ENCODE measurements around the gene FOXL1.

FOXL1 gene

GRCh38 chr16:86578061-86578599, at the start of gene FOXL1:
Gene FOXL1 (plus strand): TSS chr16:86578549. CDS start chr16:86578724, 175 bp downstream.
- no peak for DNase-seq (ENCODE audit: low read depth)

DNA sequence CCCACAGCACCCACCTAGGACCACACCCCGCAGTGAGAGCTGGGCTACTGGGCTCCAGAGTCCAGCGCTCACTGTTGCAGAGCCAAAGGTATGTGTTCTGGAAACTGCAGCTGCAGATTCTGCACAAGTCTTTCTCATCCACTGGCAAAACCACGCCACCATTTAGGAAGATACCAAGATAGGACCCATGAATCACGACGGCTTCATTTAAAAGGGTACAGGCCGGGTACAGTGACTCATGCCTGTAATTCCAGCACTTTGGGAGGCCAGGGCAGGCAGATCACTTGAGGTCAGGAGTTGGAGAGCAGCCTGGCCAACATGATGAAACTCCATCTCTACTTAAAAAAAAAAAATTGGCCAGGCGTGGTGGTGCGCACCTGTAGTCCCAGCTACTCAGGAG, 49.2 kb upstream of the FOXL1 start:
- no peak for DNase-seq (ENCODE audit: low read depth)

DNA sequence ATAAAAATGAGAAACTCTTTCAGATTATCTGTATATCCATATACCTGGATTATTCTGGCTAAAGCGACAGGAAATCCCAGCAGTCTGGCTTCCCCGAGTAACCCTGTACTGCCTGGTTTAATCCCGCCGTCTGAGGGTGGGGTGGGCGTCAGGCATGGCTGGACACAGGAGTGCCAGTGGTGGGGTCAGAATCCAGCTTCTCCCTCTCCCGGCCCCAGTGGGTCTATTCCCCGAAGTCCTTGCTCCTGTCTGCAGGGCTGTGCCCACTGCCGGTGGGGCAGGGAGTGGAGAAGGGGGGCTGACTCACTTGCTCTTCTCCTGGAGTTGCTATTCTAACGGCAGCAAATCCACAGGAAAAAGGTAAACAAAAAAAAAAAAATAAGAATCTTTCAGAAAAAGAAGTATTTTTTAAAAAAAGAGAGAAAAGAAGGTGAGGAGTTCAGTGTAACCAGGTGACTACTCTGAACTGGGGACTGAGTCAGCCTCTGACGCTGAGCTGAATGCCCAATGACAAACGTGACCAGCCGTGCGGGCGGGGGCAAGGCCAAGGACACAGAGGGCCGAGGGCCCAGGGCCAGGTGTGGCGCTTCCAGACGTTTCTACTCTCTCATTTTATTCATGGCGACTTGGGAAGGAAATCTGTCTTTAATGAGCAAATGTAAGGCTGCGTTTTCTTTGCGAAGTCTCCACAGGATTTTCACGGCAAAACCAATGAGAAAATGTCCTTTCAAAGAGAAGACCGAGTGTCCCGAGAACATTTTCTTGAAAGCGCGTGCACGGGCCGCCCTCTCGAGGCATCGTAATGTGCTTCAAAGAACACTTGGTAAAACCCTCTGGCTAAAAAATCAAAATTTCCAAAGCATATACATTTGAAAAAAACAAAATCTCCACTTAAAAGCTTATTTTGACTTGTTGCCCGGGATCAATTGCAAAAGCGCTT, 47.8 kb upstream of the FOXL1 start:
- DNase-seq (ENCODE audit: low read depth) = no peak

- no peak for DNase-seq (ENCODE audit: low read depth)
Measured at GRCh38 chr16:86531191-86531545, 47.2 kb upstream of the FOXL1 start.

- DNase-seq (ENCODE audit: low read depth) = no peak
Measured at GRCh38 chr16:86531641-86532525, 46.5 kb upstream of the FOXL1 start.

- no peak for DNase-seq (ENCODE audit: low read depth)
Measured at GRCh38 chr16:86532526-86532815, 45.9 kb upstream of the FOXL1 start.

GRCh38 chr16:86533076-86533475, 45.3 kb upstream of the FOXL1 start:
- DNase-seq (ENCODE audit: low read depth) = no peak

DNA sequence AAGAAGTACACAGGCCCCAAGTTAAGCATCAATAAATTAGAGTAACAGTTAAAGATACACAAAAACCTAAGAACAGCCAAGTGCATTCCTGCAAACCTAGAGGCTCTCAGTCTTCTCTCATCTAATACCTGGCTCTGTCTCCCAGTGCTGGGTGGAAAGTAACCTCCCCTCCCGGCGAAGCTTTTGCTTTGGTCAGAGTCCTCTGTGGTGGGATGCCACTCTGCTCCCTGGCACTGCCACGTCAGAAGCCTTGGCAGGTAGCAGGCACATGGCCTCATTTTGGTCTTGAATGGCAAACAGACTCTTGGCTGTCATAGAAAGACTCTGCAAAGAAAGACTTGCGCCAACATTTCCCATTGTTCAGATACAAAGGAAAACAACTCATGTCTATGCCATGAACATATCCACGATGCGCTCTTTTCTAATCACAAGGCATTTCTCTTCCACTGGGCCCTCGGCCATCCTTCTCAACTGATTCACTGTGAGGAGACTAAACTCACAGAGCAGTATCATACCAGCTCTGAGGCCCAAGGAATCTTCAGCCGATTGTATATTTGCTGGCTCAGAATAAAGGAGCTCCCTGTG, 44.5 kb upstream of the FOXL1 start:
- DNase-seq (ENCODE audit: low read depth) = no peak

DNA sequence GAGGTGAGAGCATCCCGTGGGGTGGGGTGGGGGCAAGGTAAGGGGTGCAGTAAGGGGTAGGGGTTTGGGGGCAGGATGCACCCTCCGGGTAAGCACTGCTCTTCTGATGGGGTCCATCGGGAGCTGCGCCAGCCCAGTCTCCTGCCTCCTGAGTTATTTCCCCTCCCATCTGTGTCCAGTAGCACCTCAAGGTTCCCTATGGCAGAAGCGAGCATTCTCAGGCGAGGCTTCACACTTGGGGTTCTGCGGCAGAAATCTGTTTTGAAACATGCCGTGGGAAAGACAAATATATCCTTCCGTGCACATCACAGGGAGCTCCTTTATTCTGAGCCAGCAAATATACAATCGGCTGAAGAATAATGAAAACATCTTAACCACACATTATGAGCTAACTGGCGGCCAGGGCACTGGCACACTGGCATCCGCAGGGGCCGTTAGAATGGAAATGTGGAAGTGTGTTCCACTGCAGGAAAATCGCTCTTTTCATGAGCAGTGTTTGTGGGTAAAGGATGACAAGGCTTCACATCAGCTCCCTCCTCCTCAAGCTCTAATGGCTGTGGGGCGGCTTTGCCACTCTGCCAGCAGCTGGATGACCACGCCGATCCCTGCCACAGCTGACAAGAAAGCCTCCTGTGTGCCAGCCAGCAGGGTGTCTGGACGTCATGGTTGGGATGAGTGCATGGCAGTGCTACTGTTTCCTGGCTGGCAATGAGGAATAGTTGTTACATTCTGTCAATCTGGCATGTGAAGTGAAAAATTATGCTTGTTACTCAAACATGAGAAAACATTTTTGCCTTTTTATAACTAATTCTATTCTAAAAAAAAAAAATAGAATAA, 43.4 kb upstream of the FOXL1 start:
- DNase-seq (ENCODE audit: low read depth) = no peak

GRCh38 chr16:86536621-86537020, 41.7 kb upstream of the FOXL1 start:
- no peak for DNase-seq (ENCODE audit: low read depth)

DNA sequence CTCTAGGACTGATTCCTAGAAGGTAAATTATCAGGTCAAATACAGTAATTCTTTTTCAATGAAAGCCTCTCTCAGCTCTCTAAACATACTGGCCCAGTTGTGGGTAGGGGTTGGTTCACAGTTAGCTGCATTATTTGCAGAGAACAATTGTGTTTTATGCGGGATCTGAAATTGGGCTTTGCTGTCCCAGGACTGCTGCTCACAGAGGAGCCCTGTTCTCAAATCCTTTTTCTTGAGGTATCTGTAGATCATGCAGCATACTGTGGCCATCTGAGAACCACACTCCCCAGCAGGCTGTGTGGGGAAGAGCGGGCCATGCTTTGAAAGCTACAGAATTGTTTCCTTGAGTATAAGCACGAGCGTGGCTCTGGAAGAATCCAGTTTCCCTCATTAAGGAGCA, 40.9 kb upstream of the FOXL1 start:
- DNase-seq (ENCODE audit: low read depth) = no peak

DNA sequence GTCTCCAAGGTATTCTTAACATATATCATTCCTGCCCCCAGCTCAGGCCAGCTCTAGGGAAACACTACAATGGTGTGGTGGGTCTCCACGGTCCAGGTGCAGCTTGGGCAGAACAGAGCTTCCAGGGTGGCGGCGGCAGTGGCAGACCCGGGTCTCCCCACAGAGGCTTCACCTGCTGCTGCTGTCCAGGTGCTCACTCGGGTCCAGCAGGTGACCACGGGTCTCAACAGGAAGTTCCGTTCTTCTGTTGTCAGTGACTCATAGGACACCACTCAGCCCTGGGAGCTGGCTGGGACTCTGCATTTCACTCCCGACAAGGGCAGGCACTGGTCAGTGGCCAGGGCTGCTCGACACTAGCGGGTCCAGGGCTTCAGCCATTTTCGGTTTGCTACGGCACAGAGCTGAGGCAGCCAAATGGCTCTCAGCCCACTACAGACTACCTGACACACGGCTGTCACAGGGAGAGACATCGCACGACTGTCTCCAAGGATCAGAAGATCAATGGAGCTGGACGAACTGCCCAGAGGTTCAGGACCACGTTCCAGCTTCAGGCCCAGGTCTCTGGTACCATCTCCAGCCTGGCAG, 40.1 kb upstream of the FOXL1 start:
- DNase-seq (ENCODE audit: low read depth) = no peak

GRCh38 chr16:86540894-86541293, 37.5 kb upstream of the FOXL1 start:
- no peak for DNase-seq (ENCODE audit: low read depth)

DNA sequence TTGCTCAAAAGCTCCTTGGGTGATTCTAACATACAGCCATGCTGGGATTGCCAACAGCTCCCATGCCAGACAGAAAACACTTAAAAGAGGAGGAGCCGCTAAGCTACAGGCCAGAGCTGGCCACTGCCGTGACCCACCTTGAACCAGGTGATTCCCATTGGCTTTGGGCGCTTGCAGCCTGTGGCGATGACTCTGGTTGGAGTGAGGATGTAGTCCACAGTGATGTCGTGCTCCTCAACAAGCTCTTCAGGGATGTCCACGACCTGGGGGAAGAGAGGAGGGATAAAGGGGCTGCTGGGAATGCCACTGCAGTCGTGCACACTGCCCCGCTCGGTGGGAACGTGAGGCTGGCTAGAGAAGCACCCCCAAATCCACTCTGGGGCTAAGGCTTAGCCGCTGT, 36.8 kb upstream of the FOXL1 start:
- no peak for DNase-seq (ENCODE audit: low read depth)

DNA sequence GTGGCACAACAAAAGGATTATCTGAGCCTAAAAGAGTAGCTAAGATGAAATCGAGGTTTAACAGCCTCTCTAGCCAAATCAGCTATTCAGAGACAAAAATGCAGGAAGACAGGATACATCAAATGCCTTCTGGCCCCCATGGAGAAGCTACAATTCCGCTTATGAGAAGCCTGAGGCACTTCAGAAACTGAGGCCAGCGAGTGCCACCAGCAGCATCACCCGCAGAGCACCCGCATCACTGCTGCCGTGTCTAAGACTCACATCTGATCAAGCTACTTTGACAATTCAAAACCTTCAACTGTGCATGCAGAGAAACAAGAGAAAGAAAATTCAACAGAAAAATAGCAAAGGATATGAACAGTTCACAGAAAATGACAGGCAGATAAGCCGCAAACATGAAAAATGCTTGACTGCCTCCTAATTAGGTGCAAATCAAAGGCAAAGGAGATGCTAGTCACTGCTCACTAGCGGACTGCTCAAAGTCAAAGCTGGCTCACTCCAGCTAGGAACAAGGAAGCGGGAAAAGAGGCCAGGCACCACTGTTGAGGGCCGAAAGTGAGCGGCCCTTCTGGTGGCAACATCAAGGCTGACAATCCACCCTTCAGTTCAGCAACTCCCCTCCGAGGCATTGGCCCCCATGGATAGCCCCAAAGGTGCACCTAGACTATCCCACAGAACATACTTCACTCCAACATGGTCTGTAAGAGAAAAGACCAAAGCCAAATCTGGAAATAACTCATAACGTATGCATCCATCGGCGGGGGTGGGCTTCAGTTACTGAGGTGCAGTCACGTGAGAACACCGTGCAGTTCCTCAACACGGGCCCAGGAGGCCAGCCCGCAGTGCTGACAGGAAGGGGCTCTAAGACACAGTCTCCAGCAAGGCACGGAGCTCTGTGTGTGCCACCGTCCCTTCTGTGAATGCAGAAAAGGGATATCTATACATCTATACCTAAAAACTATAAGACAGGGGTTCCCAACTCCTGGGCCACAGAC, 35.3 kb upstream of the FOXL1 start:
- DNase-seq (ENCODE audit: low read depth) = no peak

- no peak for DNase-seq (ENCODE audit: low read depth)
Measured at GRCh38 chr16:86545481-86545880, 32.9 kb upstream of the FOXL1 start.

GRCh38 chr16:86545954-86546637, 32.3 kb upstream of the FOXL1 start:
- no peak for DNase-seq (ENCODE audit: low read depth)

GRCh38 chr16:86546638-86547013, 31.7 kb upstream of the FOXL1 start:
- no peak for DNase-seq (ENCODE audit: low read depth)

GRCh38 chr16:86547286-86547685, 31.1 kb upstream of the FOXL1 start:
- DNase-seq (ENCODE audit: low read depth) = no peak

Data from stromal cell of bone marrow (primary cell).